CD4-positive, alpha-beta T cell treated with Interleukin-21 for 1 hour (primary cell): ENCODE measurements around the gene CEP63.
"Not testable (repeated sequence)": the region's sequence is repeated elsewhere in the genome, so short reads cannot be mapped to it uniquely, and the experiment has no call there.

Experiments used
- DNase-seq: peaks from one replicate; pipeline ENCODE4 v3.0.0-alpha.2; 2020

CEP63 gene

DNA sequence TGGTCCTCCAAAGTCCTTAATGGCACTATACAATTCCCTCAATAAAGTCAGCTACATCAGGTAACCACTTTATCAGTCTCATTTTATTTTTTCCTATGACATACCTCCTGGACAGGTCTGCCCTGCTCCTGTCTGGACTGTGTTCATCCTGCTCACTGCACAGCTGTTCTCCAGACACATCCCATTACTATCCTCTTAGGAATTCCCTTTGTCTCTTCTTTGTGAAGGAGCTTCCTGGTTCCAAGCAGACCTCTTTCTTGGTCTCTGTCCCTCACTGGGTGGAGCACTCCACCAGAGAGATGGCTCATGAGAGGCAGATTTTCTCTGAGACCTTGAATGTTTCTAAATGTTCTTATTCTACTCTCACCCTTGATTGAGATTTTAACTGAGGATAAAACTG lies 104.9 kb downstream of the CEP63 start:
- DNase-seq = no peak

DNA sequence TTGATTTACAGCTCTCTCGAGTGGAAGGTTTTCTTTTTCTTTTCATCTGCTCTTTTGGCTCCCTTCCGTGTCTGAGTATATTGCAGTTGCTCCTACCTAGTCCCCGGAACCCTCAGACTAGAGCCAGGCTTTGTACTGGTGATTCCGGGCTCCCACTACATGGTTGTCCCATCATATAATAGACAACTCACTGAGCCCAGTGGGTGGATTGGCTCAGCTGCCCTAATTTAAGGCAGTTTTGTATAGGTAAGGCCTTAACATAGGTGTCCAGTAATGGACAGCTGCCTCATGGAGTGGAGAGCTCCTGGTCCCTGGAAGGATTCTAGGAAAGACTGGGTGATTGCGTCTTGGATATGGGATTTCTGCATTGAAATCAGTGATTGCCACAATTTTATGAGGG lies 106.9 kb downstream of the CEP63 start:
- DNase-seq = no peak

DNA sequence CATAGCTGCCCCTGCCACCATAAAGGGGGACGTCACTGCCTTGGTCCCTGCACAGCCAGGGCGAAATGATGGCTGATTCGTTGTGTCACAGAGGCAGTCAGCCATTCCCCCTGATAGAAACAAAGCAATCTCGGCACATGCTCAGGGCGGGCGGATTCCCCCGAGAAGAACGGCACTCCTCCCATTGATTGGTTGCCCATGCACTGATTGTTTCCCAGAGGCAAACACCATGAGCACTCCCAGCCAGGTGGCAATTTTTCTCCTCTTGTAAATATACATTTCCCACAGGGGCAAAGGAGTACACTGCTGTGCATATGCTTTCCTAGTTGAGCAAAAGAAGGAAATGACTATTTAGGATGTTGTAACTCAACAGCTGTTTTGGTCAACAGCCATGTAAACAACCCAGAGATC lies 108.5 kb downstream of the CEP63 start:
- no peak for DNase-seq

DNA sequence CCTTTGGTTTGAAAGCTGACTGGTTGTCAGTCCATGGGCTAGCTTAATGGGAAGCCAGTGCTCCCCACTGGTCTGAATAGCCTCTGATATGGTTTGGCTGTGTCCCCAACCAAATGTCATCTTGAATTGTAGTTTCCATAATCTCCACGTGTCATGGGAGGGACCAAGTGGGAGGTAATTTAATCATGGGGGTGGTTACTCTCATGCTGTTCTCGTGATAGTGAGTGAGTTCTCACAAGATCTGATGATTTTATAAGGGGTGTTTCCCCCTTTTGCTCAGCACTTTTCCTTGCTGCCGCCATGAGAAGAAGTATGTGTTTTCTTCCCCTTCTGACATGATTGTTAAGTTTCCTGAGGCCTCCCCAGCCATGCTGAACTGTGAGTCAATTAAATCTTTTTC lies 109.1 kb downstream of the CEP63 start:
- not testable (repeated sequence) for DNase-seq

DNA sequence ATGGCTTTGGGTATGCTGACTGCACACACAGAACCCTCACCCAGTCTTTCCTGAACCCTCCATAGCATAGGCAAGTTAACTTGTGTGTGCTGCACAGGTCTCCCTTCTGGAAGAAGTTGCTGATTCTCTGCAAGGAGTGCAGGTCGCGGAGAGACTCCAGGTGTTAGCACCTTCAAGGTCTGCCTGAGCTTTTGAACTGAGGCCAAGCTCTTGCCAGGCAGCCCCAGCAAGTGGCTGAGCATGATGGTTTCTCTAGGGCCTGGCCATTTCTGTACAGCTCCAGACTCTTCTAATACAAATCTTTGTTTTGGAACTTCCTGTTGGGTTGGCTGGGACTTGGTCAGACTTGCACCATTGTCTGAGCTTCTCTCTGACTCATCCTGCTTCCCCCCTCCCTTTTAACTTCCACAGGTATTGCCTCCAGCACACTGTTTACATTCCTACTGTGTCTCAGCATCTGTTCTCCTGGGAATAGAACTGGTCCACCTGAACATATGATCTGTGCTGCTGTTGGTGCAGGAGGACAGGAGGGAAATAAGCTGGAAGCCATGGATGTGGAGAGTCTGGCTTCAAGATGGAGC lies 111.6 kb downstream of the CEP63 start:
- no peak for DNase-seq

DNA sequence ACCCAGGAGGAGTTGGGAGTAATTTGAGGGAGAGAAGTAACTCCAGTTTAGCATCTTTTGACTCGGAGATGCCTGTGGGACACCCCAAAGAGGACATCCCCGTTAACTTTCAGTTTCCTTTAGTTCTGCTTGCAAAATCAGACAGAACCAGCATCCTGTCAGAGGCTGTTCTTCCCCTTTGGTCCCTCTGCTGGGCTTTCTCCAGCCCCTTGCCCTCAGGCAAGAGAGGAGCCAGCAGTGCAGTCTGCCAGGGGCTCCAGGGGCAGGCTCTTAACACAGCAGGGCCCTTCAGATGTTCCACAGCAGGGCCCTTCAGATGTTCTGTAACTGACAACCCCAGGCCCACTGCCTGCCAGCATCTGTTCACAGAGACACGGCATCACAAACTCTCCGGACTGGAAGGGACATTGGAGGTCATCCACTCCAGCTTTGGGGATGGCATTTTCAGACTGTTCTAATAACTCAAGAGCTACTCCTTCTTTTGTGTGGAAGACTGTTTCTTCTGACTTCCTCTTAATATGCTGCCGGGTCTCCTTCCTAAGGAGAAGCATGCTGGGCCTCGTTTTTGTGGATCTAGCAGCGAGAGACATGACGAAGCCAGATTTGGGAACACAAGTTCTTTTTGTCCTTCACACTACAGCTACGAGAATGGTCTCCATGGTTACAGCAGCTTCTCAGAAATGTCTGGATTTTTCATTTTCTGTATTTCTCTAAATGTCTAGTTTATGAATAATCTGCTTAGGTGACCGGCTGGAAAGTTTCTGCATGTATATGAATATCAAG lies 113.1 kb downstream of the CEP63 start:
- DNase-seq = no peak

DNA sequence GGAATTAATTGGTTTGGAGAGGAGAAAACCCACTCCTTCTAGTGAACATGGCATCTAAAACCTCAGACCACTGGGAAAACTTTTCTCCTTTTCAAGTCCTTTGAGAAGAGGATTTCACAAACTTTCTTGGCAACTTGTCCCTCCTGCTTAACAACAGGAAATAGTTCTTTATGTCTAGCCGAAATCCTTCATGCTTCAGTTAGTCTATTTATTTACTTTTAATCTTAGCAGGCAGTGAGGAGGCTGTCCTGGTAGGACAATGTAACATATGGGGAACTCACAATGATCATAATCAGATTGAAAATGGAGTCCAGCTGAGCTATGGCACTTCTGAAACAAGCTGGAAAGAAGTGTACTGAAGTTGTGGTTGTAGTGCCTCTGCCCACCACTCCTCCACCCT lies 114.3 kb downstream of the CEP63 start:
- no peak for DNase-seq

DNA sequence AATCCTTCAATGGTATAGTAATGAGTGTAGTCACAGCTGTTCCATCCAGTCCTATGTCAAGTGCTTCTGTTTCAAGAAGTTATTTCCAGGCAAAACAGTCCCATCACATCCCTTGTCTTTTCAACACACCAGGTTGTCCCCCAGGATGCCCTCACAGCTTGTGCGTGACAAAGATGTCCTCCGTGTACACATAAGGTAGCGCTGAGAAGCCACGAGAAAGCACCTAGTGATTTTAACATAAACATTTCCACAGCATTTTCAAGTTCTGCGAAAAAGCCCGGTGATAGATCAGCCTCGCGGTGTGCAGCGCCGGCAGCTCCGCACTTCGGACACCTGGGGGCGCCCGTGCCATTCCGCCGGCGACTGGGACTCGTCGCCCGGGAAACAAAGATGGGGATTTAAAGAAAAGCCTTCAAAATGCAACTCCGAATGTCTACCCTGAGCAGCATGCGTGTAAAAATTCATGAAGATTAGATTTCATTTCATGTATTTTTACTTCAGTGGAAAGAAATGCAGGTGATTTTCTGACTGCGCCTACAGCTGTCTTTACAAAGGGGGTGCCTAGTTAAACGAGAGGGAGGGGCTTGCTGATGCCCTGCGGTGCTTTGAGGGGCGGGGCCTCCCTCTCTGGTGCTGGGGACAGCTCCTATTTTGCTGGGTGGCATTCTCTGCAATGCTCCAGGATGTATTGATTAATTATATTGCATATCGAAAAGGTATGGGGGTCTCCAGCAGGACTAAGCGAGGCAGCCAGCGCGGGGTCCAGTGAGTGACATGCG lies 115.0 kb downstream of the CEP63 start:
- DNase-seq = peak; percentile 53

DNA sequence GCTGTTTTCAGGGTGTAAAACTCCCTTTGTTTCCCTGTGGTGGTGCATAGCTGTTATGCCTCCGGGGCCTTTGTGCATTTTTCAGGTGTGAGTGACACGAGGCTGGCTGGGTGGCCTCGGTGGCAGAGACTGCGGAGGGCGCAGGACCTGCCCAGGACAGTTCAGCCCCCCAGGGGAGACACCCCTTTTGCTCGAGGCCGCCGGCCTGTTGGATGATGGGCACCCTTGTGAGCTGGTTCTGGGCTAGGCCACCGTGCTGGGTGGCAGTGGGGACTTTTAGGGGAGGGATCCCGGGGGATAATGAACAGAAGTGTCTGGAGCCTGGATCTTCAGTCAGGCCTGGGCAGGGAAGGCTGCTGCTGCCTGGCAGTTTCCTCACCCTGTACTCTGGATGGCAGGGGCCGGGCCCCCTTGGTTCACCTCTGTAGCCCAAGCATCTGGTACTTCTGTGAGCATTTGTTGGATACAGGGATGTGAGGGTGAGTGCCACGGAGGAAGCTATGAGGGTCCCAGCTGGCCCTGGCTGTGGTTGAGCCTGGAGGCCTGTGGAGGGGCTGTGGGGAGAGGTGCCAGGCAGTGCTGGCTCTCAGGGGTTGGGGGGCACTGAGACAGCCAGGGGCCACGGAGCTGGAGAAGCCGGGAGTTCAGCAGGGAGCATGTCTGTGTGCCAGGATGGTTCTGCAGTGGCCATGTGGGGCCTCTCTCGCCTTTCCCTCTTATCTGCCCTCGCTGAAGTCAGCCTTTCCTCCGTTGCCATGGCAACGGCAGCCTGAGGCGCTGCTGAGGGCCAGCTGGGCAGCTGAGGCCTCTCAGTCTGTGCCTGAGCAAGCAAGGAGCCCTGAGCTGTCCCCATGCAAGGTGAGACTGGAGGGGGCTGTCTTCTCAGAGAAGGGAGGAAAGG lies 115.9 kb downstream of the CEP63 start:
- no peak for DNase-seq

DNA sequence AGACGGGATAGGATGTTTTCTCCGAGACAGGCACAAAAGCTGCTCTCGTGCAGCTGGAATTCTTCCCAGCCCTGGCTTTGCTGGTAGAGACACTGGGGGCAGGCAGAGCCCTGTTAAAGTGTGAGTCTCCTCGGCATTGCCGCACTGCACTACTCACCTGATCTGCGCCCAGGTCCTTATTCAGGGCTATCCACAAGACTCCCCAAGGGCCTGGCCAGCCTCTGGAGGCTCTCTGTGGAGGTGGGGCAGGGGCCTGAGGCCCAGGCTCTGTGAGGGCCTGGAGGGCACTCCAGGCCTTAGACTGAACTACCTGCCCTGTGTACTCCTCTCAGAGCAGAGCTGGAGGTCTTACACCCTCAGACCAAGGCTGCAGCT lies 116.6 kb downstream of the CEP63 start:
- no peak for DNase-seq

DNA sequence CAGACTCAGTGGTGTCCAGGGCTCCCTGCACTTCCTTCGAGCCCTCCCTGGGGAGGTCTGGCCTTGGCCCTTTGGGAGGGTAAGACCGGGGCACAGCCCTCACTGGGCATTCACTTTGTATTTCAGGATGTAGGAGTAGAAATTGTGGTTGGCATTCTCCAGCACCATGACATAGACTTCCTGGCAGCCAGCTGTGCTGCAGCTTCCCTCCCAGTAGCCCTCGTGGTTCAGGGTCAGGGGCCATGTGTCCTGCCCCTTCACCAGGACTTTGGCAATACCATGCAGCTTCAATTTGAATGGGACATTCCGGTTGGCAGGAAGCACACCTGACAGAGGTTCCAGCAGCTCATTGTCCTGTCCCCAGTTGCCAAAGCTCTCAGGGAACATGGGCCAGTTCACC lies 117.6 kb downstream of the CEP63 start:
- DNase-seq = no peak

DNA sequence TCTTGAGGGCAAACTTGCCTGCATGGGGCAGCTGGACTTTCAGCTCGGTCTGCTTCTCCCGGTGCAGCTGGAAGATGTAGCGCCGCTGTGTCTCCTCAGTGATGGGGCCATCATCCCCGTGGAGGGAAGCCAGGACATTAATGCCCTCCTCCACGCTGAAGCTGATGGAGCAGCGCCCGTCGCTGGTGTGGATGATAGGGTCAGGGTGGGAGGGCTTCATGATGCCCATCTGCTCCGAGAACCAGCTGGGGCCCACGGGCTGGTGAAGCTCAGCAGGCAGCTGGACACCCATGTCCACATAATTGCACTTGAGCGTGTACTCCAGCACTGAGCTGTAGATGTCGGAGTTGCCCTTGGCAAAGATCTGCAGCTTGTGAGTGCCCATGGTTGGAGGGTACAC lies 118.1 kb downstream of the CEP63 start:
- DNase-seq = no peak

DNA sequence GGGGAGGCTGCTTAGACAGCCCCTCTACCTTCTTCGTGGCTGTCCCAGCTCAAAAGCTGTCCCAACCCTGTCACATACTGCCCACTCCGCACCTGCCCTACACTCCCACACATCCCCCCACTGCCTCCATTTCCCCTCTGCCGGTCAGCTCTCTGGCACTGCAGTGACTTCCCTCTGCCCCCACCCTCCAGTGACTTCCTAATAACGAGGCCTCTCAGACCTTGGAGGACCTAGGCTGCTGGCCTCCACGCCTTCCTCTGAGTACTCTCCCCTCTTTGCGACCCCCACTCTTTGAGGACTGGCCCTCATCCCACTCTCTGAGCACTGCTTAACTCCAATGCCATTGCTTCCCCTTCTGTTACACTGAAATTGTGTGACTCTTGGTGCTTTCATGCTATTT lies 119.7 kb downstream of the CEP63 start:
- no peak for DNase-seq

DNA sequence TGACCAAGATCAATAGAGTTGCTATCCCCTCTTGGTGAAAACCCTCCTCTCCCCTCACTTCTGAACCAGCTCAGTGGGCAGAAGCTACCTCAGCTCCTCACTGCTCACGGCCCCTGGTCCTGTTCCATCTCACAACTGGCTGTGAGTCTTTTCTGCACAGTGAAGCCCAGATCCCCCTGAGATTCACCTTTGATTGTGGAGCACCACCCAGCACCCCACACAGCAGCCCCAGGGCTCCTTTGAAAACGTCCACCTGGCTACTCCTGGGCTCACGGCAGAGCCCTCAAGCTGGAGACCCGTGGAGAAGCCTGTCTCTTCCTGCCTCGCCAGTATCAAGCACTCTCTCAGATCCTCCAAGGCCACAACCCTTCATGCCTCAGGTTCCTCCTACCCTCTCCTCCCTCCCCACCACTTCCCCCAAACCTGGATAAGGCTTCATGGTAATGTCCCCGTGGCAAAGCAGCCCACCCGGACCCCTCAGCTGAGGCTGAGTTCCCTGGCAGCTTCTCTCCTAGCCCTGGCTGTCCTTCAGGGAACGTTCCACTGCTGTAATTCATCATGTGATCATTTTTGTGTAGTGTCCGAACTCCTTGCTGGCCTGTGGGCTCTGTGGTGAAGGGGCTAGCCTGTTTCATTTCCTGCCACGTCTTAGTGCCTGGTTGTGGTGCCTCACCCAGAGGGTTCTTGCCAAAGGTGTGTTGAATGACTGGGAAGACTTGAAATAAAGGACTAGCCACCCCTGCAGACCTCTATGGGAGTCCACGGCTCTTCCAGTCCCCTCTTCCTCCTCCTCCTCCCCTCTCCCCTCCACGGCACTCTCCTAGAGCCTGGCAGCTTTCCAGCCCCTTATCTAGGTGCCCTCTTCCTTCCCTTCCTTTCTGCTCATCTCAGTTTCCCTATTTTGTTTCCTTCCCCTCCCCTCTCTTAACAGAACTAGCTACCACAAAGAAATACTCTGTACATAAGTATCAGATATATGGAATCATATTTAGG lies 120.5 kb downstream of the CEP63 start:
- no peak for DNase-seq

DNA sequence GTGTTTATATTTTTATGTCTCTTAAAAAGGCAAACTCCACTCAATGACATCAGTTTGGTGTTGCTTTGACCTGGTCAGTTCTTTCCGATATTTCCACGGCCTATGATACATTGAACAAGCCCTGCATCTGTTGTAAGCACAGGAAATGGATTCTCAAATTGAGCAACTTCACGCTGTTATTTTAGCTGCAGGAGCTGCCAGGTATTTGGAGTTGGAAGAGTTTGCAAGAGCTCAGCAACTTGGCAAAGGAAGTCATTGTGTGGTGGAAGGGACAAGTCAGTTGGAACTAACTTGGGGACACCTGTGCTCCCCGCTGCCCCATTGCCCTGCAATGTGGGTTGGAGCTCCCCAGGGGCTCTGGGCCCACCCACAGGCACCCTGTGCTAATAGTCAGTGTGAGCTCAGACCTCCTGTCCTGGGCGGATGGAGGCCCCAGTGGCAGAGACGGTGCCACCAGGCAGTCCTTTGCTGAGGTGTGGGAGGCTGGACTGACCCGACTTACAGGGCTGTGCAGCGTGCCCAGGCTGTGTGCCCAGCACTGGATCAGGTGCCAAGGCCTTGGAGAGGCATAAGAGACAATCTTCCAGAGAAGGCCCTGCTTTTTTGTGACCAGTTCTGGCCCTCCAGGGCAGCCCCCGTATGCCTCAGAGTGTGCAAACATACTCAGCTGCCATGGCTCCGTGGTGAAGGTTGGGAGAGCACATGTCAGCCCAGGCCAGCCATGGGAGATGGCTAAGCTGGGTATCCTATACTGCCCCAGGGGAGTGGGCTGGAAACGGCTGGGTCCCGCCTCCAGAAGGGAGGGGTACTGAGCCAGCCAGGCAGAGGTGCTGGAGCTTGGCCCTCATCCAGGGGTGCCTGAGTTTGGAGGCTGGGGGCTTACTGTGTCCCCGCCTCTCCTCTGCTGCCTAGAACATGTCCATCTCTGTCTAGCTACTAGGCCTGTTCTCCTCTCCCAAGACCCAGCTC lies 121.5 kb downstream of the CEP63 start:
- no peak for DNase-seq

DNA sequence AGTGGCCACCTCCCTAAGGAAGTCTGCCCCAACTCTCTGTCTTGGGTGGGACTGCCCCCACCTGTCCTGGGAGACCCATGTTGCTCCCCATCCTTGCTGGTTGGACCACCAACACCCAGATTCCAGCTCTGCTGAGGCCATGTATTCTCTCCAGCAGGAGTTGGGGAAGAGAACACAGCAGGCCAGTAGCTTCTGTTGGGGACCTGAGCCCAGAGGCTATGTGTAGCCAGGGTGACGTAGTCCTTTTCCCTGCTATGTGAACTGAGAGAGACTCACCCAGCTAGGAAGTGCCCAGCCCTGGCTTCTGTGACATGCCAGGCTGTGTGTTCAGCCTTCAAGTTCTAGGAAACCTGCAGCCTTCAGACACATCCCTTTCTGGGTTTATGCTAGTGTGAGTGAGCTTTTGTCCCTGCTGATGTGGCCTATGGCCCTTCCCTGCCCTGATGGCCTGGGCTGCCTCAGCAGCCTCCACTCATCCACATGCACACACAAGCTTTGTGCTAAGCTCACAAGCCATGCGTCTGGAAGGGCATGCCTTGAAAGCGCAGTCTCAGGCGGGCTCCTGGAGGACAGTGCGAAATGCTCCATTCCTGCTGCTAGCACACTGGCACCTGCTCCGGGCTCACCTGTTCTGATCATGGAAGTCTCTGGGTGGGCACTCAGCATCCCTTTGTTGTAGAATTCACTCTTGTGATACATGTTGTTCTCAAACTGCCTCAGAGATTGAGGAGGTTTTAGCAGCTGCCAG lies 122.3 kb downstream of the CEP63 start:
- DNase-seq = no peak

DNA sequence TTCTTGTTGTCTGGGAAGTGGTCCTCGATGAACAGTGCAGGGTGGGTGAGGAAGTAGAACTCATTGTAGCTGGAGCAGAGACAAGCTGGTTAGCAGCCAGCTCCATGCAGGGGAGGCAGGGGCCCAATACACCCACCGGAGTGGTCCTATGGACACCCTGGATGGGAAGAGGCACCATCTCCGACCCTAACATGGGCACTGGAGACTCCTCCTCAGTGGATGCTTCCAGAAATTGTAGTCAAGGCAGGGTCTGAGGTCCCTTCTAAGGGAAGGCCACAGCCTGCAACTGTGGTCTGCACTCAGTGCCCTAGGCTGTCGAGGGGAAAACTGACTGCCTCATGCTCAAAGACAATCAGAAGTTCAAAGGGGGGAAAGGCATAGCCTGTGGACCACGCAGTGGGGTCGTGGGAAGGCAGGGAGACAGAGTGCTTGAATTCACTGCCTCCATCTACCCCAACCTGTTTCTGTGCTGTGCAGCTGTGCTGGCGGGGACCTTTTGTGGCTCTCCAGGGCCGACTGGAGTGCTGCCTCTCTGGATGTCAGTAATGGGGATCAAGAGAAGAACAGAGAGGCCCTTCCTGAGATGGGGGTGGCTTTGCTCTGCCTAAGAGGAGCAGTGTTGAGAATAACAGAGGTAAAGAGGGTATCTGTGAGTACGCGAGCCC lies 123.0 kb downstream of the CEP63 start:
- DNase-seq = no peak

DNA sequence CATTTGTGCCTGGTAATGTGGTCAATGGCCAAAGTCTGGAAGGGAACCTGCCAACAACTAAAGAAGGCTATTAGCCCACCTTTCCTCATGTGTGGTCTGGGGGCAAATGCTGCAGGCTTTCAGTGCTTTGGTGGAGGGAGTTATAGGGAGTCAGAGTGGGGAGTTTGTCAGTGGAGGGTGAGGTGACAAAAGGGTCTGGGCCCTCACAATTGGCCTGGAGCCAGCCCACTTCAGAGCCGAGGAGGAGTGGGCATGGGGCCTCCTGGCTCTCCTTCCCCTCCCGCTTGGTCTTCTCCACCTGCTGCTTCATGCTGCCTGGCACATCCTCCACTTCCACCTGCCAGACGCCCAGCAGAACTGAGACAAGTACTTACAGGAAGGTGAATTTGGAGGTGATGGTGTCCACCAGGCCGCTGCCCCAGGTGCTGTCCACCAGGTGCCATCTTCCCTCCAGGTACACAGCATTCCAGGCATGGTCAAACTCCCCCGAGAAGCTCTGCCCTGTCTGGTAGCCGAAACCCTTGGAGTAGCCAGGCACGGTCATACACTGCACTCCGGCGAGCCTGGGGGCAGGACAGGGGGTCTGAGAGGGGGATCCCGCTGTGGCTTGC lies 124.1 kb downstream of the CEP63 start:
- no peak for DNase-seq
